Effector memory CD4-positive, alpha-beta T cell (primary cell): Measurements from ENCODE around the gene AGXT.

Source experiments
- DNase-seq, 3 donors: peaks; one replicate each; pipeline ENCODE4 v3.0.0-alpha.2; 2020
- H3K27ac ChIP-seq: 2 replicates; pipeline ENCODE4 v1.7.0; 2013; ENCODE audit warnings: mild to moderate bottlenecking, low read length, moderate library complexity; ENCODE audit not compliant: insufficient read depth, poor library complexity, severe bottlenecking
- H3K27me3 ChIP-seq: replicated peaks from 2 replicates; pipeline ENCODE4 v1.7.0; 2013; ENCODE audit warnings: mild to moderate bottlenecking, low read length; ENCODE audit not compliant: insufficient read depth, control insufficient read depth, poor library complexity, severe bottlenecking
- H3K36me3 ChIP-seq: 2 replicates; pipeline ENCODE4 v1.7.0; 2013; ENCODE audit warnings: mild to moderate bottlenecking, low read length, moderate library complexity; ENCODE audit not compliant: control insufficient read depth, insufficient read depth
- H3K4me1 ChIP-seq: 2 replicates; pipeline ENCODE4 v1.7.0; 2013; ENCODE audit warnings: low read length, mild to moderate bottlenecking; ENCODE audit not compliant: control insufficient read depth, insufficient read depth, poor library complexity, severe bottlenecking
- H3K4me3 ChIP-seq: 2 replicates; pipeline ENCODE4 v1.7.0; 2013; ENCODE audit warnings: low read length, low read depth, mild to moderate bottlenecking; ENCODE audit not compliant: insufficient read depth, poor library complexity, severe bottlenecking
- H3K9me3 ChIP-seq: 2 replicates; pipeline ENCODE4 v1.7.0; 2013; ENCODE audit warnings: mild to moderate bottlenecking, low read length, moderate library complexity; ENCODE audit not compliant: control insufficient read depth

The AGXT gene

DNA sequence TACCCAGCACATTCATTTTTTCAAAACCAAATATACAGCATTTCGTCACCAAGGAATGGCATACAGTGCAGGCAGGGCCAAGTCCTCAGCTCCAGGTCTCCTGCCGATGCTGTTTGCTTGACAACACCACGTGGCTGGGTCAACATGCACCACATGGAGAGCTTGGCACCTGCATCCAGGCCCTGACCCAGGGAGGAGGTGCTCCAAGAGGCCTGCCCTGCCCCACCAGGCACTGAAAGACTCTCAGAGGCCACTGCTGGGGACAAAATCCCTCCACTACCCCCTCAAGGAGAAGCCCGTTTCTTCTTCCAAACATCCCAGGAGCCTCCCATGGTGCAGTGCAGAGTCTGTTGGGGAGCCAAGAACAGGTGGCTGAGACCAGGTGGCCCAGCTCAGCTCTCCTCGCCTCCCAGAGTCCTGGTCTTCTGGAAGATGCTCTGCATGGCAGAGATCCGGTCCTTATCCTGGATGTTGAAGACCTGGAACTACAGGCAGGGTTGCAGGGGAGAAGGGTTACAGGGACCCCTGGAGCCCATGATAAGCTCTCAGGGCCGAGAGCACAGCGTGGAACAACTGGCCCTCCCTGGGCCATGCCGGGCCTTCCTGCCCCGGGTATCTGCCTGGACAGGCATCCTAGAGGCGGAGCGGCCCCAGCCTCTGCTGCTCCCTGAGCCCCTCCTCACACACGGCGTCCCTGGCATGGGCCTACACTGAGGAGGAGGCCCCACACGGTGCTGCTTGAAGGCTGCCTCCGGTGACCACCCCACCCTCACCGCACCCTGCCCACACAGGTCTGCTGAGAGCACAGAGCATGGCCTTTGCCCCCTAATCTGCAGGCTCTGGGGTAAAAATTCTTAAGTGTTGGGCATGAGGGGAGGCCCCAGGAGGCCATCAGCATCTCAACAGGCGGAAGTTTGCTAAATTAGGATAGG lies 18.3 kb downstream of the AGXT start:
- Histone ChIP-seq H3K27ac (no peak overlapping the region), H3K4me3 (no peak overlapping the region), H3K36me3 (no peaks in the 10 kb centered on the region), H3K4me1 (no peaks in the 10 kb centered on the region), H3K27me3 (no peaks in the 10 kb centered on the region), H3K9me3 (no peaks in the 10 kb centered on the region)
- no peak for DNase-seq

GRCh38 chr2:240887631-240888030 lies 19.0 kb downstream of the AGXT start:
- Histone ChIP-seq H3K9me3 (no peaks in the 10 kb centered on the region), H3K4me1 (no peaks in the 10 kb centered on the region), H3K36me3 (no peaks in the 10 kb centered on the region), H3K4me3 (no peak overlapping the region), H3K27me3 (no peaks in the 10 kb centered on the region), H3K27ac (no peak overlapping the region)
- DNase-seq = no peak

DNA sequence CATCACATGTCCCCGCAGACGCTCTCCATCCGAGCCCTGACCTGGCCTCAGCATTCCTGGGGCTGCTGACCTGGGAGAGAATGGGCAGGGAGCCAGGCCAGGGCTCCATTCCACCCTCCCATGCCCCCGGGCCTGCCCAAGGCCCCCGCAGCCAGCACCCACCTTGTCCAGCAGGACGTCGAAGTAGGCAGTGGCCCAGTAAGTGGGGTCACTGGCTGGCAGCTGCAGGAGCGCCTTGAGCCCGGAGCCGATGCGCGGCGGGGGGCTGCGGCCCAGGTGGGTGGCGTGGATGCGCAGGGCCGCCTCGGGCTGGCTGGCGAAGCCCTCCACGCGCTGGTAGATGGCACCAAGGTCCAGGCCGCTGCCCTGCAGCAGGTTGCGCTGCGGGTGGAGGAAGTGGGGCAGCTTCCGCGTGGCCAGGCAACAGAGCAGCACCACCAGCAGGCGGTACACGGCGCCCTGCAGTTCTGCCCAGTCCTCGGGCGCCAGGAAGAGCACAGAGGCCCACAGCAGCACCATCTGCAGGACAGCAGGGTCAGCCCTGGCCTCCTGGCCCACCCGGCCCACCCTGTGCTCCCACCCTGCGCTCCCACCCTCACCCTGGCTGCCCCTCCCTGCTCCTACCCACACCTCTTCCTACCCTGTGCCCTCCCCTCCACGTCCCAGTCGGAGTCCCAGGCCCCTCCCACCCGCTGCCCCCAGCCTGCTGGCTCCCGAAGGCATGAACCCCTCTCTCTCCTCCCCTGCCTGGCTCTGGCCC lies 19.7 kb downstream of the AGXT start:
- no peaks in the 10 kb centered on the region for H3K36me3 ChIP-seq
- no peaks in the 10 kb centered on the region for H3K27me3 ChIP-seq
- no peaks in the 10 kb centered on the region for H3K9me3 ChIP-seq
- H3K27ac ChIP-seq = no peak overlapping the region
- DNase-seq = no peak
- H3K4me1 ChIP-seq = no peaks in the 10 kb centered on the region
- no peak overlapping the region for H3K4me3 ChIP-seq

- Histone ChIP-seq H3K9me3 (no peaks in the 10 kb centered on the region), H3K36me3 (no peaks in the 10 kb centered on the region), H3K4me1 (no peaks in the 10 kb centered on the region), H3K4me3 (no peak overlapping the region), H3K27ac (no peak overlapping the region), H3K27me3 (no peaks in the 10 kb centered on the region)
- no peak for DNase-seq
Measured at GRCh38 chr2:240888890-240889573, 20.4 kb downstream of the AGXT start.

GRCh38 chr2:240889601-240890560 lies 21.3 kb downstream of the AGXT start:
- H3K9me3 ChIP-seq = no peaks in the 10 kb centered on the region
- H3K4me3 ChIP-seq = no peak overlapping the region
- no peaks in the 10 kb centered on the region for H3K36me3 ChIP-seq
- no peaks in the 10 kb centered on the region for H3K4me1 ChIP-seq
- H3K27ac ChIP-seq = no peak overlapping the region
- DNase-seq = no peak
- H3K27me3 ChIP-seq = no peaks in the 10 kb centered on the region

- no peaks in the 10 kb centered on the region for H3K4me1 ChIP-seq
- H3K36me3 ChIP-seq = no peaks in the 10 kb centered on the region
- no peak for DNase-seq
- no peaks in the 10 kb centered on the region for H3K27me3 ChIP-seq
- H3K9me3 ChIP-seq = no peaks in the 10 kb centered on the region
- no peak overlapping the region for H3K27ac ChIP-seq
- H3K4me3 ChIP-seq = no peak overlapping the region
Measured at GRCh38 chr2:240890691-240891090, 22.1 kb downstream of the AGXT start.

DNA sequence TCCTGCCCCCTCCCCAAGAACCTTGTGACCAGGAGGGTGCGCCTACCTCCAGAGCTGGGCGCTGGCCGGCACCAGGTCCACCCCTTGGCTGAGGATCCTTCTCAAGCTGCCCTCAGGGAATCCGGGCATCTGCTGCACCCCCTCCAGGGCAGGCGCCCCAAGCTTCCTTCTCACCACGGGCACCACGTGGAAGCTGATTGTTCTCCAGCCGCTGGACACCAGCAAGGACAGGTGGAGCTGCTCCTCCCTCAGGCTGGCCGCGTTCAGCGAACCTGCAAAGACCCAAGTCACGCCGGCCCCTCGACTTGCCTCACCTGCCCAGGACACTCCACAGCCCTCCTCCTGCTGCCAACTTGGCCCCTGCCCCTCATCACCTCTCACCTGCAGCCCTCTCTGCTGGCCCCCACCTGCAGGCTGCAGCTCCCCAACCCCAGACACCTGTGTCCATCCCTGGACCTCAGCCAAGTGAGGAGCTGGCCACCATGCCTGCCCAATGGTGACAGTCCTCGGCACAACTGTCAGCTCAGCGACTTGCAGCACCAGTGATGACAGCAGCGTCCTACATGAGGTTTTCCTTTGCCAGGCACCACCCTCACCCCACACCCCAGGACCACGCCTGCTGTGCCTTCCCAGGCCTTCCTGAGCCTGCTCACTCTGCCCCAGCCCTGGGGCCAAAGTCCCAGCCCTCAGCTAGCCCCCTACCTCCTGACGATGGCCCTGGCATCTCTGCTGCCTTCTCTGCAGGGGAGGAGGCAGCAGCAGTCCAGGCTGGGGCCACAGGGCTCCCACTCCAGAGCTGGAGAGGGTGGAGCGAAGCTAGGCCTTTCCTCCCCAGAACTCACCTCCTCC lies 23.1 kb downstream of the AGXT start:
- H3K9me3 ChIP-seq = no peaks in the 10 kb centered on the region
- H3K4me3 ChIP-seq = no peak overlapping the region
- H3K27me3 ChIP-seq = no peaks in the 10 kb centered on the region

DNA sequence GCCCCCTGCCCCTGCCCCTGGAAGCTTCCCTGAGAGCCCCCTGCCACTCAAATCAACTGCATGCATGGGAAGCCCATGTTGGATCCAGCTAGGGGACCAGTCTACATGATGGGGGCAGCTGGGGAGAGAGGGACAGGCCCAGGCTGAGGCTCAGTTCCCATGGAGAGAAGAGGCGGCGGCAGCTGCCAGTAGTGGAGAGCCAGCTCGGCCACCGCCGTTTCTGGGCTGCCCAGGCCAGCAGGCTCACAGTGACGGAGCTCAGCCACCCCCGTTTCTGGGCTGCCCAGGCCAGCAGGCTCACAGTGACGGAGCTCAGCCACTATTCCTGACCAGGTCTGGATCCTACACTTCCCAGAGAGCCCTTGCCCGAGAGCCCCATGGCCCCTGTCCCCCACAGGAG lies 23.7 kb downstream of the AGXT start:
- Histone ChIP-seq H3K36me3 (no peaks in the 10 kb centered on the region), H3K9me3 (no peaks in the 10 kb centered on the region), H3K27me3 (no peaks in the 10 kb centered on the region), H3K27ac (no peak overlapping the region), H3K4me3 (no peak overlapping the region), H3K4me1 (no peaks in the 10 kb centered on the region)
- DNase-seq = no peak

More for the DNA sequence above, 23.1 kb downstream of the AGXT start:
- H3K36me3 ChIP-seq = no peaks in the 10 kb centered on the region
- no peak overlapping the region for H3K27ac ChIP-seq
- no peaks in the 10 kb centered on the region for H3K4me1 ChIP-seq
- DNase-seq = no peak
